Measurements from ENCODE around the gene ACBD3. TPM values are rescaled to one million over a fixed set of nuclear protein-coding genes. Genes with fewer than 3 reads are reported as not detected.

The ACBD3 gene
- total and polyA plus RNA-seq, 2 donors from 2014 or later: 12.4 to 43.1 TPM

DNA sequence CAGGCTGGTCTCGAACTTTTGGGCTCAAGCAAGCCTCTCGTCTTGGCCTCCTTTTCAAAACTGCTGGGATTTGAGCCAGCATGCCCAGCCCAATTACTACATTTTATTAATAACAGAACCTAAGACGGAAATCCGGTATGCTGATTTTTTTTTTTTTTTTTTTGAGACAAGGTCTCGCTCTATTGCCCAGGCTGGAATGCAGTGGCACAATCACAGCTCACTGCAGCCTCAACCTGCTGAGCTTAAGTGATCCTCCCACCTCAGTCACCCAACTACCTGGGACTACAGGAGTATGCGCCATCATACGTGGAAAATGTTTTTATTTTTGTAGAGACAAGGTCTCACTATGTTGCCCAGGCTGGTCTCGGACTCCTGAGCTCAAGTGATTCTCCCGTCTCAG lies 20.2 kb downstream of the ACBD3 start:
- Histone ChIP-seq H3K27me3 (ENCODE audit: control insufficient read depth, insufficient read depth, low read length) (no peaks in the 10 kb centered on the region), H3K9me3 (ENCODE audit: control insufficient read depth in 2 of 3, insufficient read depth in 1 of 3, low read length in 3 of 3) (no peaks in the 10 kb centered on the region), H3K9ac (ENCODE audit: low read length in 3 of 3) (no peak overlapping the region), H3K36me3 (ENCODE audit: control insufficient read depth in 2 of 3, insufficient read depth in 3 of 3, low read length in 3 of 3) (peaks cover 4 to 22% (median 15%) of the 10 kb centered on the region in 3 donors), H3K27ac (ENCODE audit: low read depth in 2 of 2, low read length in 2 of 2) (no peak overlapping the region), H3K4me1 (ENCODE audit: control insufficient read depth in 2 of 3, insufficient read depth in 2 of 3, low read depth in 1 of 3, low read length in 3 of 3) (no peaks in the 10 kb centered on the region), H3K4me3 (ENCODE audit: low read length in 3 of 3) (no peak overlapping the region)
- TF ChIP-seq, protein P1, sequence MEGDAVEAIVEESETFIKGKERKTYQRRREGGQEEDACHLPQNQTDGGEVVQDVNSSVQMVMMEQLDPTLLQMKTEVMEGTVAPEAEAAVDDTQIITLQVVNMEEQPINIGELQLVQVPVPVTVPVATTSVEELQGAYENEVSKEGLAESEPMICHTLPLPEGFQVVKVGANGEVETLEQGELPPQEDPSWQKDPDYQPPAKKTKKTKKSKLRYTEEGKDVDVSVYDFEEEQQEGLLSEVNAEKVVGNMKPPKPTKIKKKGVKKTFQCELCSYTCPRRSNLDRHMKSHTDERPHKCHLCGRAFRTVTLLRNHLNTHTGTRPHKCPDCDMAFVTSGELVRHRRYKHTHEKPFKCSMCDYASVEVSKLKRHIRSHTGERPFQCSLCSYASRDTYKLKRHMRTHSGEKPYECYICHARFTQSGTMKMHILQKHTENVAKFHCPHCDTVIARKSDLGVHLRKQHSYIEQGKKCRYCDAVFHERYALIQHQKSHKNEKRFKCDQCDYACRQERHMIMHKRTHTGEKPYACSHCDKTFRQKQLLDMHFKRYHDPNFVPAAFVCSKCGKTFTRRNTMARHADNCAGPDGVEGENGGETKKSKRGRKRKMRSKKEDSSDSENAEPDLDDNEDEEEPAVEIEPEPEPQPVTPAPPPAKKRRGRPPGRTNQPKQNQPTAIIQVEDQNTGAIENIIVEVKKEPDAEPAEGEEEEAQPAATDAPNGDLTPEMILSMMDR (IDR thresholded peaks at IDR 0.05; ENCODE audit: borderline replicate concordance, extremely low read depth, insufficient read depth): no peak
- DNase-seq (peak in 1 of 5 donors; percentile 13), FAIRE-seq (no peak)
- intact Hi-C loops (cut with DNase I): no loop called here

DNA sequence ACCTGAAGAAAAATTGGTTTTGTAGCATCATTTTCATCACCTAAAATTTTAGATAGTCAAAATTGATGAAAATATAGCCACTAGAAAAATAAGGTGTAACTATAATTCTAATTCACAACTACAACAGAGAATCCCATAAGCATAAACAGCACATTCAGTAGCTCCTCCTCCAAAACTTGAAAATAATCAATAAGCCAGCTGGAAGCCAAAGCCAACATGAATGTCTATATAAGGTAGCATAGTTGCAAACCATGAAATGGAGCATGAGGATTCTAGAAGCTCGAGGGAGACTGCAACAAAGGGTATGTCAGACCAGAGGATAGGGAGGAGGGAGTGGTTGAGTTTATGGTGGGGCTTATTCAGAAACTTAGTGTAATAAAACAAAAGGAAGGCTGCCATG lies 22.4 kb downstream of the ACBD3 start:
- FAIRE-seq: no peak
- no peaks in the 10 kb centered on the region for H3K4me1 ChIP-seq (ENCODE audit: control insufficient read depth in 2 of 3, insufficient read depth in 2 of 3, low read depth in 1 of 3, low read length in 3 of 3)
- no peaks in the 10 kb centered on the region for H3K27me3 ChIP-seq (ENCODE audit: control insufficient read depth, insufficient read depth, low read length)
- H3K27ac ChIP-seq (ENCODE audit: low read depth in 2 of 2, low read length in 2 of 2): no peak overlapping the region
- no peaks in the 10 kb centered on the region for H3K9me3 ChIP-seq (ENCODE audit: control insufficient read depth in 2 of 3, insufficient read depth in 1 of 3, low read length in 3 of 3)
- no peak for DNase-seq
- H3K9ac ChIP-seq (ENCODE audit: low read length in 3 of 3): no peak overlapping the region
- H3K36me3 ChIP-seq (ENCODE audit: control insufficient read depth in 2 of 3, insufficient read depth in 3 of 3, low read length in 3 of 3): peaks cover 6 to 39% (median 26%) of the 10 kb centered on the region in 3 donors
- intact Hi-C loops (cut with DNase I): no loop called here
- H3K4me3 ChIP-seq (ENCODE audit: low read length in 3 of 3): no peak overlapping the region
- TF ChIP-seq, protein P1 (IDR thresholded peaks at IDR 0.05; ENCODE audit: borderline replicate concordance, extremely low read depth, insufficient read depth): no peak

DNA sequence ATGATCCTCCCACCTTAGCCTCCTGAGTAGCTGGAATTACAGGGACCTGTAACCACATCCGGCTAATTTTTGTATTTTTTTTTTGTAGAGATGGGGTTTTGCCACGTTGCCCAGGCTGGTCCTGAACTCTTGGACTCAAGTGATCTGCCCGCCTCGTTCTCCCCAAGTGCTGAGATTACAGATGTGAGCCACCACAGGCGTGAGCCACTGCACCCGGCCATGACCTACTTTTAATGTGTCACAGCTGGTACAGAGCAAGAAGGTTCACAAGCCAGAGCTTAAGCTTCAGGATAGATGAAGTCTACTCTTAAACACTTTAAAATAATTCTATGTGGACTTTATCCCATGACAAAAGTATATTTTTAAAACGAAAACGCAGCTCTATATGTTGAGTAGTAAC lies 23.6 kb downstream of the ACBD3 start:
- DNase-seq: no peak
- peaks cover 6 to 51% (median 31%) of the 10 kb centered on the region in 3 donors for H3K36me3 ChIP-seq (ENCODE audit: control insufficient read depth in 2 of 3, insufficient read depth in 3 of 3, low read length in 3 of 3)

More for the DNA sequence above, 23.6 kb downstream of the ACBD3 start:
- Histone ChIP-seq H3K4me3 (ENCODE audit: low read length in 3 of 3) (no peak overlapping the region), H3K27me3 (ENCODE audit: control insufficient read depth, insufficient read depth, low read length) (no peaks in the 10 kb centered on the region), H3K9me3 (ENCODE audit: control insufficient read depth in 2 of 3, insufficient read depth in 1 of 3, low read length in 3 of 3) (no peaks in the 10 kb centered on the region), H3K9ac (ENCODE audit: low read length in 3 of 3) (no peak overlapping the region), H3K4me1 (ENCODE audit: control insufficient read depth in 2 of 3, insufficient read depth in 2 of 3, low read depth in 1 of 3, low read length in 3 of 3) (no peaks in the 10 kb centered on the region), H3K27ac (ENCODE audit: low read depth in 2 of 2, low read length in 2 of 2) (no peak overlapping the region)
- FAIRE-seq: no peak
- TF ChIP-seq, protein P1 (IDR thresholded peaks at IDR 0.05; ENCODE audit: borderline replicate concordance, extremely low read depth, insufficient read depth): no peak
- intact Hi-C loops (cut with DNase I): no loop called here
